Epithelial cell of prostate (primary cell): Measurements from ENCODE around the gene VGLL3.
"Not testable (repeated sequence)": the region's sequence is repeated elsewhere in the genome, so short reads cannot be mapped to it uniquely, and the experiment has no call there.

Experiments used
- DNase-seq: peaks from one replicate; pipeline ENCODE4 v3.0.0-alpha.2; 2011; ENCODE audit warnings: low read depth, low spot score
- H3K27ac ChIP-seq: fragments of 450-650 bp; 2 replicates; pipeline ENCODE4 v1.5.1; 2017; ENCODE audit warnings: mild to moderate bottlenecking

Gene VGLL3

GRCh38 chr3:86990734-86991481 is at the start of gene VGLL3:
TSS of gene VGLL3 (minus strand) at chr3:86991149. CDS start at chr3:86990743, 406 bp downstream.
- no peak for DNase-seq
- H3K27ac ChIP-seq: peak within 1 kb of the TSS; percentile 81

- no peak for DNase-seq
- H3K27ac ChIP-seq: no peak overlapping the region
Measured at GRCh38 chr3:87037652-87038051, 46.7 kb upstream of the VGLL3 start.

- no peak for DNase-seq
- no peak overlapping the region for H3K27ac ChIP-seq
Measured at GRCh38 chr3:87036671-87037070, 45.7 kb upstream of the VGLL3 start.

GRCh38 chr3:87035339-87035738 is 44.4 kb upstream of the VGLL3 start:
- H3K27ac ChIP-seq: no peak overlapping the region
- DNase-seq: no peak

- no peak for DNase-seq
- H3K27ac ChIP-seq: no peak overlapping the region
Measured at GRCh38 chr3:87033205-87033604, 42.3 kb upstream of the VGLL3 start.

GRCh38 chr3:87025661-87026645 is 35.0 kb upstream of the VGLL3 start:
- DNase-seq: no peak
- no peak overlapping the region for H3K27ac ChIP-seq

- DNase-seq, H3K27ac ChIP-seq: not testable (repeated sequence)
Measured at GRCh38 chr3:87017370-87017769, 26.4 kb upstream of the VGLL3 start.

GRCh38 chr3:87009271-87009670 is 18.3 kb upstream of the VGLL3 start:
- no peak for DNase-seq
- no peak overlapping the region for H3K27ac ChIP-seq

GRCh38 chr3:87006844-87007439 is 16.0 kb upstream of the VGLL3 start:
- no peak overlapping the region for H3K27ac ChIP-seq
- no peak for DNase-seq

- H3K27ac ChIP-seq: no peak overlapping the region
- no peak for DNase-seq
Measured at GRCh38 chr3:87004883-87005282, 13.9 kb upstream of the VGLL3 start.

- DNase-seq: no peak
- H3K27ac ChIP-seq: no peak overlapping the region
Measured at GRCh38 chr3:87002346-87002745, 11.4 kb upstream of the VGLL3 start.

- no peak overlapping the region for H3K27ac ChIP-seq
- DNase-seq: no peak
Measured at GRCh38 chr3:87001473-87002098, 10.6 kb upstream of the VGLL3 start.

GRCh38 chr3:87000940-87001339 is 10.0 kb upstream of the VGLL3 start:
- H3K27ac ChIP-seq: no peak overlapping the region
- no peak for DNase-seq

- DNase-seq: no peak
Measured at GRCh38 chr3:86998569-86998968, 7.6 kb upstream of the VGLL3 start.

GRCh38 chr3:86996261-86996955 is 5.5 kb upstream of the VGLL3 start:
- no peak for DNase-seq
- H3K27ac ChIP-seq: no peak overlapping the region

More at GRCh38 chr3:86998569-86998968, 7.6 kb upstream of the VGLL3 start:
- no peak overlapping the region for H3K27ac ChIP-seq

GRCh38 chr3:86995537-86995936 is 4.6 kb upstream of the VGLL3 start:
- H3K27ac ChIP-seq: no peak overlapping the region
- DNase-seq: no peak

- peak overlapping the region; percentile 61 for H3K27ac ChIP-seq
- no peak for DNase-seq
Measured at GRCh38 chr3:86993704-86994103, 2.8 kb upstream of the VGLL3 start.

- H3K27ac ChIP-seq: peak overlapping the region; percentile 81
- no peak for DNase-seq
Measured at GRCh38 chr3:86991840-86992435, 989 bp upstream of the VGLL3 start.

GRCh38 chr3:86991482-86991815 is 500 bp upstream of the VGLL3 start:
- peak overlapping the region; percentile 81 for H3K27ac ChIP-seq

More at GRCh38 chr3:86991482-86991815, 500 bp upstream of the VGLL3 start:
- peak; percentile 43 for DNase-seq
